Measurements from ENCODE around the gene MTHFD2.

GRCh38 chr2:74242354-74243071, 44.1 kb downstream of the MTHFD2 start:
- TF ChIP-seq CTCF (IDR thresholded peaks at IDR 0.05) (no peak), EZH2phosphoT487 (IDR thresholded peaks at IDR 0.05) (no peak)
